Stimulated activated memory B cell treated with anti-CD40 and anti-IgM and Interleukin-4, amounts not matched to agents 10 μg/mL and 1 μg/mL and 100 μg/mL, for 72 hours (primary cell): ENCODE results near the gene GALK2.
A peak's percentile ranks its signal among the peaks of the same experiment; 100 is the strongest.
"Not testable (repeated sequence)": the region's sequence is repeated elsewhere in the genome, so short reads cannot be mapped to it uniquely, and the experiment has no call there.

ENCODE experiments used
- ATAC-seq: fragments of 150-1000 bp; cut with Tn5 transposase; 2 replicates; pipeline ENCODE4 v1.10.0; 2021
- H3K27ac Mint-ChIP-seq: one replicate; pipeline ENCODE4 v1.8.0; 2022; ENCODE audit warnings: mild to moderate bottlenecking, mixed read lengths
- H3K27me3 Mint-ChIP-seq: one replicate; pipeline ENCODE4 v1.8.0; 2022; ENCODE audit warnings: mixed read lengths
- H3K36me3 Mint-ChIP-seq: one replicate; pipeline ENCODE4 v1.8.0; 2022; ENCODE audit warnings: mixed read lengths
- H3K4me1 Mint-ChIP-seq: one replicate; pipeline ENCODE4 v1.8.0; 2022; ENCODE audit warnings: mixed read lengths
- H3K4me3 Mint-ChIP-seq: one replicate; pipeline ENCODE4 v1.8.0; 2022; ENCODE audit warnings: mild to moderate bottlenecking, moderate library complexity, mixed read lengths
- H3K9me3 Mint-ChIP-seq: one replicate; pipeline ENCODE4 v1.8.0; 2022; ENCODE audit warnings: mixed read lengths

The GALK2 gene

GRCh38 chr15:49183741-49184140, 13.7 kb downstream of the GALK2 start:
- Mint-ChIP-seq H3K4me1 (peaks cover 31% of the 10 kb centered on the region), H3K9me3 (peaks cover 11% of the 10 kb centered on the region), H3K36me3 (peaks cover 46% of the 10 kb centered on the region)
- not testable (repeated sequence) for H3K27ac Mint-ChIP-seq, H3K27me3 Mint-ChIP-seq, H3K4me3 Mint-ChIP-seq, ATAC-seq

- H3K36me3 Mint-ChIP-seq = peaks cover 46% of the 10 kb centered on the region
- H3K9me3 Mint-ChIP-seq = peaks cover 11% of the 10 kb centered on the region
- no peak overlapping the region for H3K4me3 Mint-ChIP-seq
- H3K27ac Mint-ChIP-seq = no peak overlapping the region
- no peaks in the 10 kb centered on the region for H3K27me3 Mint-ChIP-seq
- peaks cover 33% of the 10 kb centered on the region for H3K4me1 Mint-ChIP-seq
- ATAC-seq = no peak
Observed at GRCh38 chr15:49185473-49185872, 15.4 kb downstream of the GALK2 start.

GRCh38 chr15:49187549-49188245, 17.6 kb downstream of the GALK2 start:
- no peaks in the 10 kb centered on the region for H3K27me3 Mint-ChIP-seq
- peaks cover 7% of the 10 kb centered on the region for H3K9me3 Mint-ChIP-seq
- no peak overlapping the region for H3K27ac Mint-ChIP-seq
- H3K4me3 Mint-ChIP-seq = no peak overlapping the region
- peaks cover 43% of the 10 kb centered on the region for H3K4me1 Mint-ChIP-seq
- peaks cover 38% of the 10 kb centered on the region for H3K36me3 Mint-ChIP-seq
- ATAC-seq = no peak

GRCh38 chr15:49188933-49189332, 18.9 kb downstream of the GALK2 start:
- H3K4me3 Mint-ChIP-seq = no peak overlapping the region
- no peak overlapping the region for H3K27ac Mint-ChIP-seq
- peaks cover 37% of the 10 kb centered on the region for H3K4me1 Mint-ChIP-seq
- peaks cover 7% of the 10 kb centered on the region for H3K9me3 Mint-ChIP-seq
- no peak for ATAC-seq
- H3K27me3 Mint-ChIP-seq = no peaks in the 10 kb centered on the region
- peaks cover 30% of the 10 kb centered on the region for H3K36me3 Mint-ChIP-seq

GRCh38 chr15:49189631-49190030, 19.6 kb downstream of the GALK2 start:
- H3K4me1 Mint-ChIP-seq = peaks cover 31% of the 10 kb centered on the region
- H3K27me3 Mint-ChIP-seq = no peaks in the 10 kb centered on the region
- H3K36me3 Mint-ChIP-seq = peaks cover 23% of the 10 kb centered on the region
- H3K9me3 Mint-ChIP-seq = peaks cover 3% of the 10 kb centered on the region
- H3K27ac Mint-ChIP-seq = no peak overlapping the region
- H3K4me3 Mint-ChIP-seq = no peak overlapping the region
- ATAC-seq = no peak

- no peak for ATAC-seq
- Mint-ChIP-seq H3K27me3 (no peaks in the 10 kb centered on the region), H3K36me3 (peaks cover 13% of the 10 kb centered on the region), H3K4me1 (peaks cover 29% of the 10 kb centered on the region), H3K4me3 (no peak overlapping the region), H3K27ac (no peak overlapping the region), H3K9me3 (no peaks in the 10 kb centered on the region)
Observed at GRCh38 chr15:49190586-49190985, 20.5 kb downstream of the GALK2 start.

- Mint-ChIP-seq H3K4me1 (peaks cover 30% of the 10 kb centered on the region), H3K36me3 (peaks cover 2% of the 10 kb centered on the region), H3K27me3 (no peaks in the 10 kb centered on the region), H3K27ac (no peak overlapping the region), H3K4me3 (no peak overlapping the region), H3K9me3 (no peaks in the 10 kb centered on the region)
- no peak for ATAC-seq
Observed at GRCh38 chr15:49191892-49192291, 21.8 kb downstream of the GALK2 start.

GRCh38 chr15:49196856-49197255, 26.8 kb downstream of the GALK2 start:
- H3K4me1 Mint-ChIP-seq = peaks cover 25% of the 10 kb centered on the region
- no peaks in the 10 kb centered on the region for H3K9me3 Mint-ChIP-seq
- H3K4me3 Mint-ChIP-seq = no peak overlapping the region
- H3K27me3 Mint-ChIP-seq = no peaks in the 10 kb centered on the region
- H3K27ac Mint-ChIP-seq = no peak overlapping the region
- peaks cover 20% of the 10 kb centered on the region for H3K36me3 Mint-ChIP-seq
- ATAC-seq = no peak

- H3K27ac Mint-ChIP-seq = no peak overlapping the region
- H3K27me3 Mint-ChIP-seq = no peaks in the 10 kb centered on the region
- no peak for ATAC-seq
- H3K4me3 Mint-ChIP-seq = no peak overlapping the region
- peaks cover under 1% of the 10 kb centered on the region for H3K9me3 Mint-ChIP-seq
- peaks cover 47% of the 10 kb centered on the region for H3K36me3 Mint-ChIP-seq
- peaks cover 25% of the 10 kb centered on the region for H3K4me1 Mint-ChIP-seq
Observed at GRCh38 chr15:49199666-49200065, 29.6 kb downstream of the GALK2 start.

- ATAC-seq = no peak
- Mint-ChIP-seq H3K4me3 (no peak overlapping the region), H3K27ac (no peak overlapping the region), H3K27me3 (no peaks in the 10 kb centered on the region), H3K4me1 (peaks cover 24% of the 10 kb centered on the region), H3K36me3 (peaks cover 54% of the 10 kb centered on the region), H3K9me3 (peaks cover 8% of the 10 kb centered on the region)
Observed at GRCh38 chr15:49200347-49200746, 30.3 kb downstream of the GALK2 start.

- Mint-ChIP-seq H3K36me3 (peaks cover 98% of the 10 kb centered on the region), H3K9me3 (peaks cover 39% of the 10 kb centered on the region)
- not testable (repeated sequence) for H3K27ac Mint-ChIP-seq, H3K27me3 Mint-ChIP-seq, H3K4me1 Mint-ChIP-seq, ATAC-seq, H3K4me3 Mint-ChIP-seq
Observed at GRCh38 chr15:49208102-49208501, 38.1 kb downstream of the GALK2 start.

- no peak overlapping the region for H3K27ac Mint-ChIP-seq
- H3K4me3 Mint-ChIP-seq = no peak overlapping the region
- no peaks in the 10 kb centered on the region for H3K27me3 Mint-ChIP-seq
- H3K9me3 Mint-ChIP-seq = peaks cover 27% of the 10 kb centered on the region
- H3K4me1 Mint-ChIP-seq = peaks cover 28% of the 10 kb centered on the region
- peaks cover 73% of the 10 kb centered on the region for H3K36me3 Mint-ChIP-seq
- ATAC-seq = no peak
Observed at GRCh38 chr15:49212897-49213296, 42.9 kb downstream of the GALK2 start.

GRCh38 chr15:49215768-49216739, 46.0 kb downstream of the GALK2 start:
- H3K27ac Mint-ChIP-seq = peak overlapping the region; percentile 40
- H3K4me3 Mint-ChIP-seq = no peak overlapping the region
- peak; percentile 87 for ATAC-seq
- no peaks in the 10 kb centered on the region for H3K27me3 Mint-ChIP-seq
- H3K4me1 Mint-ChIP-seq = peaks cover 28% of the 10 kb centered on the region
- peaks cover 10% of the 10 kb centered on the region for H3K9me3 Mint-ChIP-seq
- peaks cover 73% of the 10 kb centered on the region for H3K36me3 Mint-ChIP-seq

- no peak overlapping the region for H3K4me3 Mint-ChIP-seq
Observed at GRCh38 chr15:49223536-49224274, 53.7 kb downstream of the GALK2 start.

More at GRCh38 chr15:49223536-49224274, 53.7 kb downstream of the GALK2 start:
- ATAC-seq = no peak
- Mint-ChIP-seq H3K36me3 (peaks cover 96% of the 10 kb centered on the region), H3K4me1 (peaks cover 19% of the 10 kb centered on the region), H3K27me3 (no peaks in the 10 kb centered on the region), H3K27ac (no peak overlapping the region), H3K9me3 (peaks cover 13% of the 10 kb centered on the region)
